Stomach smooth muscle (tissue), 2 donors: ENCODE data around the gene ZSCAN1.
A peak's percentile ranks its signal among the peaks of the same experiment; 100 is the strongest.

Source experiments
- H3K27ac ChIP-seq: one replicate; pipeline ENCODE4 v1.7.0; 2013; ENCODE audit warnings: mild to moderate bottlenecking, low read length, inconsistent platforms
- H3K27me3 ChIP-seq, 2 donors: one replicate each; pipeline ENCODE4 v1.7.0; 2013; ENCODE audit warnings: low read length in 2 of 2; ENCODE audit not compliant: insufficient read depth in 2 of 2, control insufficient read depth in 1 of 2
- H3K36me3 ChIP-seq, 2 donors: one replicate each; pipeline ENCODE4 v1.7.0; 2013; ENCODE audit warnings: low read length in 2 of 2; ENCODE audit not compliant: control insufficient read depth in 2 of 2, insufficient read depth in 2 of 2
- H3K4me1 ChIP-seq: one replicate; pipeline ENCODE4 v1.7.0; 2013; ENCODE audit warnings: low read length; ENCODE audit not compliant: control insufficient read depth, insufficient read depth
- H3K4me3 ChIP-seq, 2 donors: one replicate each; pipeline ENCODE4 v1.7.0; 2013; ENCODE audit warnings: low read length in 2 of 2
- H3K9ac ChIP-seq, 2 donors: one replicate each; pipeline ENCODE4 v1.7.0; 2013; ENCODE audit warnings: low read length in 2 of 2, mild to moderate bottlenecking in 1 of 2
- H3K9me3 ChIP-seq, 2 donors: one replicate each; pipeline ENCODE4 v1.7.0; 2013; ENCODE audit warnings: low read length in 2 of 2; ENCODE audit not compliant: control insufficient read depth in 2 of 2
- donor health status: healthy.
- donor health status: Pancreatic carcinoma.

The ZSCAN1 gene

GRCh38 chr19:58083021-58083420 lies 49.2 kb downstream of the ZSCAN1 start:
- Histone ChIP-seq H3K36me3 (peaks cover 39 to 41% of the 10 kb centered on the region in 2 donors), H3K27me3 (no peaks in the 10 kb centered on the region), H3K27ac (no peak overlapping the region), H3K4me3 (no peak overlapping the region), H3K9ac (no peak overlapping the region), H3K4me1 (no peaks in the 10 kb centered on the region), H3K9me3 (peaks cover 11 to 76% of the 10 kb centered on the region in 2 donors)

- Histone ChIP-seq H3K9ac (no peak overlapping the region), H3K36me3 (peaks cover 45 to 46% of the 10 kb centered on the region in 2 donors), H3K27ac (no peak overlapping the region), H3K4me1 (no peaks in the 10 kb centered on the region), H3K4me3 (no peak overlapping the region), H3K9me3 (peaks cover 11 to 73% of the 10 kb centered on the region in 2 donors), H3K27me3 (no peaks in the 10 kb centered on the region)
These were observed 50.9 kb downstream of the ZSCAN1 start for GRCh38 chr19:58084596-58085347.

- no peak overlapping the region for H3K4me3 ChIP-seq
- peaks cover 45 to 46% of the 10 kb centered on the region in 2 donors for H3K36me3 ChIP-seq
- no peaks in the 10 kb centered on the region for H3K27me3 ChIP-seq
- H3K4me1 ChIP-seq, result no peaks in the 10 kb centered on the region
- peaks cover 11 to 76% of the 10 kb centered on the region in 2 donors for H3K9me3 ChIP-seq
- H3K27ac ChIP-seq, result no peak overlapping the region
- H3K9ac ChIP-seq, result no peak overlapping the region
These were observed 51.6 kb downstream of the ZSCAN1 start for GRCh38 chr19:58085348-58085875.

GRCh38 chr19:58086825-58087710 lies 53.2 kb downstream of the ZSCAN1 start:
- no peaks in the 10 kb centered on the region for H3K27me3 ChIP-seq
- no peak overlapping the region for H3K27ac ChIP-seq
- peaks cover 45 to 51% of the 10 kb centered on the region in 2 donors for H3K36me3 ChIP-seq
- H3K4me3 ChIP-seq, result no peak overlapping the region
- peaks cover 11 to 70% of the 10 kb centered on the region in 2 donors for H3K9me3 ChIP-seq
- no peaks in the 10 kb centered on the region for H3K4me1 ChIP-seq
- no peak overlapping the region for H3K9ac ChIP-seq

- no peak overlapping the region for H3K27ac ChIP-seq
- no peaks in the 10 kb centered on the region for H3K27me3 ChIP-seq
- H3K9ac ChIP-seq, result no peak overlapping the region
- H3K9me3 ChIP-seq, result peaks cover 6 to 68% of the 10 kb centered on the region in 2 donors
- H3K36me3 ChIP-seq, result peaks cover 45% of the 10 kb centered on the region in 2 donors
- H3K4me3 ChIP-seq, result no peak overlapping the region
- H3K4me1 ChIP-seq, result no peaks in the 10 kb centered on the region
These were observed 54.8 kb downstream of the ZSCAN1 start for GRCh38 chr19:58088521-58089052.

- H3K9ac ChIP-seq, result no peak overlapping the region
- H3K36me3 ChIP-seq, result peaks cover 32 to 36% of the 10 kb centered on the region in 2 donors
- H3K4me3 ChIP-seq, result no peak overlapping the region
- peaks cover 0 to 63% of the 10 kb centered on the region in 2 donors for H3K9me3 ChIP-seq
- H3K4me1 ChIP-seq, result no peaks in the 10 kb centered on the region
- no peaks in the 10 kb centered on the region for H3K27me3 ChIP-seq
- no peak overlapping the region for H3K27ac ChIP-seq
These were observed 56.0 kb downstream of the ZSCAN1 start for GRCh38 chr19:58089846-58090245.

GRCh38 chr19:58091251-58091995 lies 57.6 kb downstream of the ZSCAN1 start:
- Histone ChIP-seq H3K4me3 (no peak overlapping the region), H3K27me3 (no peaks in the 10 kb centered on the region), H3K36me3 (peaks cover 17 to 25% of the 10 kb centered on the region in 2 donors), H3K4me1 (peaks cover 5% of the 10 kb centered on the region), H3K27ac (no peak overlapping the region), H3K9me3 (peaks cover 0 to 64% of the 10 kb centered on the region in 2 donors), H3K9ac (no peak overlapping the region)

- H3K27me3 ChIP-seq, result no peaks in the 10 kb centered on the region
- H3K36me3 ChIP-seq, result peaks cover 5 to 11% of the 10 kb centered on the region in 2 donors
- H3K9ac ChIP-seq, result no peak overlapping the region
- H3K9me3 ChIP-seq, result peaks cover 0 to 54% of the 10 kb centered on the region in 2 donors
- no peak overlapping the region for H3K27ac ChIP-seq
- no peak overlapping the region for H3K4me3 ChIP-seq
- peaks cover 15% of the 10 kb centered on the region for H3K4me1 ChIP-seq
These were observed 59.2 kb downstream of the ZSCAN1 start for GRCh38 chr19:58093071-58093470.

GRCh38 chr19:58095328-58095727 lies 61.5 kb downstream of the ZSCAN1 start:
- Histone ChIP-seq H3K27ac (no peak overlapping the region), H3K4me1 (peaks cover 19% of the 10 kb centered on the region), H3K9me3 (peaks cover 0 to 42% of the 10 kb centered on the region in 2 donors), H3K36me3 (peaks cover 0 to 7% of the 10 kb centered on the region in 2 donors), H3K27me3 (no peaks in the 10 kb centered on the region), H3K9ac (no peak overlapping the region), H3K4me3 (peak overlapping the region in 1 of 2 donors; percentile 15)

GRCh38 chr19:58096884-58097283 lies 63.1 kb downstream of the ZSCAN1 start:
- Histone ChIP-seq H3K9me3 (peaks cover 0 to 43% of the 10 kb centered on the region in 2 donors), H3K27ac (no peak overlapping the region), H3K27me3 (no peaks in the 10 kb centered on the region), H3K36me3 (peaks cover 0 to 3% of the 10 kb centered on the region in 2 donors), H3K4me3 (peak overlapping the region; percentile 61 to 98), H3K9ac (peak overlapping the region; percentile 64 to 82), H3K4me1 (peaks cover 19% of the 10 kb centered on the region)
